Ammon's horn (tissue), 1 donor: Measurements from ENCODE around the gene LCN10.

Experiments used
- DNase-seq: peaks from one replicate; pipeline ENCODE4 v3.0.0-alpha.2; 2016; ENCODE audit warnings: low spot score

The LCN10 gene

GRCh38 chr9:136700959-136701667 lies 41.6 kb downstream of the LCN10 start:
- DNase-seq: no peak

DNA sequence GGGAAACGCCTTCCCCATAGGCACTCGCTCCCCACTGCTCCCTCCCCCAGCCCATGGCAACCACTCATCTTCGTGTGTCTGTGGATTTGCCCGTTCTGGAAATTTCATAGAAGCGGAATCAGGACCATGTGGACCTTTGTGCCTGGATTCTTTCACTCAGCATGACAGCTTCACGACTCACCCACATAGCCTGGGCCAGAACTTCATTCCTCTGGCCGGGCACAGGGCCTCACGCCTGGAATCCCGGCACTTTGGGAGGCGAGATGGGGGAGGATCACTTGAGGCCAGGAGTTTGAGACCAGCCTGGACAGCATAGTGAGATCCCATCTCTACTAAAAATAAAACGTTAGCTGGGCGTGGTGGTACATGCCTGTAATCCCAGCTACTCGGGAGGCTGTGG lies 42.4 kb downstream of the LCN10 start:
- DNase-seq: no peak

GRCh38 chr9:136698635-136699246 lies 44.0 kb downstream of the LCN10 start:
- DNase-seq: no peak

- DNase-seq: no peak
These were observed 44.8 kb downstream of the LCN10 start for GRCh38 chr9:136697821-136698526.

DNA sequence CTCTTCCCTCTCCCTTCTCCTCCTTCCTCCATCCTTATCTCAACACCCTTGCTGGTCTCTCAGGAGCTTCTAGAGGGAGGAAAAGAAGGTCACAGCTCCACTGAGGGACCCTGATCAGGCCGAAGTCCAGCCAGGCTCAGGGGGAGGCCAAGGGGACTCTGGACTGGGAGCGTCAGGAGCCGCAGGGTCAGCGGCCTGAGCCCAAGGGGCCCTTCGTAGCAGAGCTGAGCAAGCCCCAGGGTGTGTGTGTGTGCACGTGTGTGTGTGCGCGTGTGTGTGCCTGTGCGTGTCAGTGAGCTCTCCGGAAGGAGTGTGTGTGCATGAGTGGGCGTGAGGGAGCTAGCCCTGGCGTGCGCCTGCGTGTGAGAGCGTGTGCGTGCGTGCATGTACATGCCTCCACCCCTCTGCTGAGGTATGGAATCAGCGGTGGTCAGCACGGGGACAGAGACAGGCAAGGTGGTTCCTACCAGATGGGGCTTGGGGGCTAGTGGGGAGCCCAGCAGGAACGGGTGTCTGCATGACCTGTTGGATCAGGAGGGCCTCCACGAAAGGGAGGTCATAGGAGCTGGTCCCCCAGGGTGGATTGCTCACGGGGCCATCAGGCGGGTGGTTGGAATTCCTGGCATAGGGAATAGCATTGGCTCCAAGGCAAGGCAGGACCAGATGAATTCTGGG lies 45.5 kb downstream of the LCN10 start:
- DNase-seq: no peak

DNA sequence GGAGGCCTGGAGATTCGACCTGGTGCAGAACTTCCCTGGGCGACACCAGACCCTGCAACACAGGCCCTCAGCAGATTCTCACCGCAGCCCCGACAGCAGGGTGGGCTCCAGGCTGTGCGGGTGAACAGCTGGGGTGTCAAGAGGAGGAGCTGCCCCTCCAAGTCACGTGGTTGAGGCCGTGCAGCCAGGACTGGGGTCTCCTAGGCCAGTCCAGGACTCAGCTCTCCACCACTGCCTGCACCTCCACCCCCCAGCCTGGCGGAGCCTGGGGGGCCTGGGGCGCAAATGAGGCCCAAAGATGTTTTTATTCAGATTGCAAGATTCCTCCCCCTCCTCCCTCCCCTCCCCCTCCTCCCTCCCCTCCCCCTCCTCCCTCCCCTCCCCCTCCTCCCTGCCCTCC lies 46.2 kb downstream of the LCN10 start:
- no peak for DNase-seq

- no peak for DNase-seq
These were observed 46.8 kb downstream of the LCN10 start for GRCh38 chr9:136695955-136696354.

GRCh38 chr9:136695435-136695895 lies 47.3 kb downstream of the LCN10 start:
- DNase-seq: no peak

DNA sequence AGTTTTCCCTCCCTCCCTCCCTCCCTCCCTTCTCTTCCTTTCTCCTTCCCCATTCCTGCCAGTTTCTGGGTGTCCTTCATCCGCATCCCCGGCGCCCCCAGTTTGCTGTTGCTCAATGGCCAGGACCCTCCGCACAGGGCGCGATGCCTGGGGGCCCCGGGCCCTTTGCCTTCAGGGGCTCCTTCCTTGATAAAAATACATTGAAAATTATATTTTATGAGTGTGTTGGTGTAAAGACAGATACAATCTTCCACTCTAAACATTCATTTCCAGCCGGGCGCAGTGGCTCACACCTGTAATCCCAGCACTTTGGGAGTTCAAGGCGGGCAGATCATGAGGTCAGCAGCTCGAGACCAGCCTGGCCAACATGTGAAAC lies 47.9 kb downstream of the LCN10 start:
- DNase-seq: no peak

DNA sequence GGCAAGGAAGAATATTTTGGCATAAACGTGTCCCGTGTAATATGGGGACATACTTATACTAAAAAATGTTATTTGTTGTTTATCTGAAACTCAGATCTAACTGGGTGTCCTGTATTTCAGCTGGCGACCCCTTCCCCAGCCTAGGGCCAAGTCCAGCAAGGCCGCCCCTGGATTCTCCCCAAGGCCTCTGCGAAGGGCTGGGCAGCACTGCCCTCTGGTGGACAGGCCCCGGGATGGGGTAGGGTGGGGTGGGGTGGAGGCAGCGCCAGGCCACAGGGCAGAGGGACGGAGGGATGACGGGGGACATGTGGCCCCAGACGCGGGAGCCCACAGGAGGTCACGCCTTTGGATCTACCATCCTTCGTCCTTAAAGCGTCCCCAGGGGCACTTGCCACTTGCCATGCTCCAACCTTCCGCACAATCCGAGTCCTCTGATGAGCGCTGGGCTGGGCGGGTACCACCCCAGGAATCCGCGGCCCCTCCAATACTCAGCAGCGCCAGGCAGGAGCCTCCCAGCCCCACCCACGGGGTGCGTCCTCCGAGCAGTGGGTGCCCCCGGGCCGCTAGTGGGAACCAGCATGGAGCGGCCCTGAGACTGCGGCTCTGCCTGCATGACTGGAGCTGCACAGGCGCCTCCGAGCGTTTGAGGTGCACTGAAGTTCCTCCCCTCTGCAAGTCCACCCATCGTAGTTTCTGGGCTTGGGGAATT lies 48.4 kb downstream of the LCN10 start:
- no peak for DNase-seq

- no peak for DNase-seq
These were observed 49.1 kb downstream of the LCN10 start for GRCh38 chr9:136693490-136694162.

GRCh38 chr9:136693135-136693489 lies 49.6 kb downstream of the LCN10 start:
- no peak for DNase-seq

- DNase-seq: no peak
These were observed 50.3 kb downstream of the LCN10 start for GRCh38 chr9:136692185-136693134.

- DNase-seq: no peak
These were observed 51.2 kb downstream of the LCN10 start for GRCh38 chr9:136691316-136692184.

DNA sequence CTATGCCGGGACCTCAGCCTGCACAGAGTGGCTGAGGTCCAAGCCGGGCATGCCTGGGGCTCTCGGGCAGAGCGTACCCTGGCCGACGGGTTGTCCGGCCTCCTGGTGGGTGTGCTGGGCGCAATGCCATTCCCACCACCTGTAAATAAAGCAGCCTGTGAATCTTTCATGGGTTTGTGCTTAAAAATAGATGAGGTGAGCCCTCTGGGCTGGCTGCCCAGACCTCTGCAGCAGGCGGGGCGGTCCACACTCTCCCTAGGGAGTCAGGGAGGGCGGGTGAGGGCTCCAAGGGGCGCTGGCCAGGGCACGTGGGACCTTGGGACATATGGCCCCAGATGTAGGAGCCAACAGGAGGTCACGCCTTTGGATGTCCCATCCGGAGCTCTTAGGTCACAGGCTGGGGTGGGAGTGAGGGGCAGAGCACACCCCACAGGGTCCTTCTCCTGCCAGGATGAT lies 51.9 kb downstream of the LCN10 start:
- DNase-seq: no peak

DNA sequence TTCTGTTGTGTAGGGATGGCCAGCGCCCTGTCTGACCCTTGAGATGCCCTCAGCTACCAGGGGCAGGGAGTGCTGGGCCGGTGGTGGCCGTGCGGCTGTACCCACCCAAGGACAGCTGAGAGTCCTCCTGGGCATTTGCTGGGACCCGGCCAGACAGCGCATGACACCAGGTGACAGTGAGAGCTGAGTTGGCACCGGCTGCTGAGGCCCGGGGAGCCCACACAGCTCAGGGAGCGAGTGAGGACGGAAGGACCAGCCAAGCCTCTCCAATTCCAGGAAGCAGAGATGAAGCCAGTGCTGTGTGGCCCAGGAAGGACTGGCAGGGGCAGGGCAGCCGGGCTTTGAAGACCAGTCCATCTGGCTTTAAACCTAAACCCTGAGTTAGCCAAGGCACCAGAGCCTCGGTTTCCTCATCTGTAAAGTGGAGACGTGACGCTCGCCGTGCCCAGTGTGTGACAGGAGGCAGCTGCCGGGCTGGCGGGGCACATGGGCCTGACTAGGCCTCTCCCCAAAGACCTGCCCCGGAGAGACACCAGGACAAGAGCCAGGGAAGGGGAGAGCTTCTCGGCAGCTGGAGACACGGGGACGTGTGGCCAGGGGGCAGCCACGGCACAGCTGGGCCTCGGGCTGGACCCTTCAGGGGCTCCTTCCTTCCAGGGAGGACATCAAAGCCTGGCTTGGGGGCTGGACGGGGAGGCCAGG lies 52.5 kb downstream of the LCN10 start:
- no peak for DNase-seq

GRCh38 chr9:136689108-136689460 lies 53.7 kb downstream of the LCN10 start:
- DNase-seq: no peak

DNA sequence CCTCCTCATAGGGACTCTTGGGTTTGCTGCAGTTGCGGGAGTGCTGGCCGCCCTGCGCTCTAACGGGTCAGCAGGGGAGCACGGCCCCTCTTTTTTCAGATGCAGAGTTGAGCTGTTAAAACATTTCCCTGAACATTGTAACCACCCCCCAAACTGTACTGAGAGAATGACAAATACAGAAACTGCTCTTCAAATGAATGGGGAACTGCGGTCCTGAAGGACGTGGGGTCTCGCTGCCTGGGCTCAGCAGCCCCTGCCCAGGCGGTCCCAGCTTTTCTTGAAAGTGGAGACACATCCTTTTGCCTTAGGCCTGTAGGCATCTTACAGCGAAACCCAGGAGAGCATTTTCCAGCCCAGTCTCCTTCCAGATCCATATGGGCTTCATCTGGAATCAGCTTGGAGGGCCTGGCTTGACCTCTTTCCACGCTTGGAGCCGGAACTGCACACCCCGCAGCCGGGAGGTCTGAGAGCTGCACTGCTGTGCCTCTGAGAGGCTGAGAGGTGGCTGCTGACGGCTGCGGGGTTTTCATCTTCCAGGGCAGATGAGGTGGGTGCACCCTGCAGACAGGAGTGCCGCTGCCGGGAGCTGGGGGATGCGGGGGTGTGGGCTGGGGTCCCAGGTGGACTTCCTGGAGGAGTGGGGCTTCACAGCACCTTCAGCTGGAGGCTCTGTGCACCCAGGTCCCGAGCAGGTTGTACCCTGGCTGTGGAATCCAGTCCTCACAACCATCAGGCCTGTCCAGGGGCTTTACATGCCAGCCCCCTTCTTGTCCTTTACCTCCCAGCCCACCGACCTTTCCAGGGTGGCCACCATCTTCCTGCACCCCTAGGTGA lies 54.2 kb downstream of the LCN10 start:
- no peak for DNase-seq
